ENCODE results near the gene CNTN5. TPM values are rescaled to one million over a fixed set of nuclear protein-coding genes. Genes with fewer than 3 reads are reported as not detected.

The CNTN5 gene
- total and polyA plus RNA-seq, 10 of the 15 experiments (the other 5 are each of a cell fraction or from before 2014, with no cell fraction given), result 0.01 TPM; not detected in 9

DNA sequence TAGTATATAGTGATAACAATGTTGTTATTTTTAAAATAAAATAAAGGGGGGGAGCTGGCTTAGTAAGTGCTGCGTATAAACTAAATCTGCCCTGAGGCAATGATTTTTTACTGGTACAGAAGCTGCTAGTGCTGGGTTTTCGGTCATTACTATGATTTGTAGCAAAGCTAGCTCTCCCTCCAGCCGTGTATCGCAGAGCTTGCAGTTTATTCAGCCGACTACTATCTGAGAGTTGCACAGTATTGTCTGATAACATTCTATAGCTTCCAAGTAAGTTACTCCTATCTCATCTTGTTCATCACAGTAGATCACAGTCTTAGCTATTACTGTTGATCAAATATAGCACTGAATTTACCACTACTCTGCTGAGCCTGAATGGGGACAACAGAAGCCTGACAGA lies 860.9 kb downstream of the CNTN5 start:
- Histone ChIP-seq H3K27ac (ENCODE audit: control insufficient read depth, insufficient read depth) (no peak overlapping the region), H3K9ac (ENCODE audit: control insufficient read depth, insufficient read depth, low read length) (no peak overlapping the region), H3K9me3 (replicated peaks; ENCODE audit: control insufficient read depth, insufficient read depth, low read length) (no peaks in the 10 kb centered on the region), H3K36me3 (ENCODE audit: control insufficient read depth in 2 of 2, insufficient read depth in 2 of 2, low read length in 1 of 2) (no peaks in the 10 kb centered on the region), H3K4me2 (ENCODE audit: control insufficient read depth, insufficient read depth) (no peak overlapping the region), H3K4me3 (no peak overlapping the region), H3K27me3 (replicated peaks in 1 of 2; ENCODE audit: control insufficient read depth in 2 of 2, insufficient read depth in 2 of 2, low read length in 1 of 2) (no peaks in the 10 kb centered on the region), H2AFZ (ENCODE audit: control insufficient read depth, low read depth, low read length) (no peak overlapping the region), H3K79me2 (ENCODE audit: control insufficient read depth, insufficient read depth, low read length) (no peaks in the 10 kb centered on the region), H4K20me1 (ENCODE audit: control insufficient read depth, insufficient read depth) (no peaks in the 10 kb centered on the region), H3K4me1 (ENCODE audit: control insufficient read depth, insufficient read depth, low read length) (no peaks in the 10 kb centered on the region)
- no peak for FAIRE-seq
- no peak for TF ChIP-seq SP1 (IDR thresholded peaks at IDR 0.05; ENCODE audit: low read depth, low read length)
- no peak for TF ChIP-seq SMAD5 (IDR thresholded peaks at IDR 0.05; ENCODE audit: low read depth)
- no peak for TF ChIP-seq BHLHE40 (IDR thresholded peaks at IDR 0.05; ENCODE audit: borderline replicate concordance in 1 of 2, low read depth in 2 of 2, low read length in 1 of 2)
- no peak for TF ChIP-seq MEF2A (IDR thresholded peaks at IDR 0.05; ENCODE audit: insufficient read depth, low read depth, low read length)
- no peak for TF ChIP-seq CEBPB (IDR thresholded peaks at IDR 0.05; ENCODE audit: borderline replicate concordance in 1 of 2, low read depth in 2 of 2, low read length in 2 of 2)
- ATAC-seq, result no peak
- POLR2A ChIA-PET, result no interaction called here
- no TSS peak for BruUV-seq (replicated peaks)
- SMC1A ChIA-PET (ENCODE audit: uncharacterized antibody, unreplicated experiment), result no interaction called here
- intact Hi-C loops (cut with micrococcal nuclease; ENCODE audit: unreplicated experiment), result no loop called here
- in situ Hi-C loops (cut with MboI), result no loop called here
- CTCF ChIA-PET, result no interaction called here
- 20% methylated on average over 5 of the region's 5 CpGs for WGBS (ENCODE audit: insufficient coverage, insufficient replicate concordance, low lambda C conversion rate, missing lambda C conversion rate)
- RAD21 ChIA-PET (ENCODE audit: unreplicated experiment), result no interaction called here
- DNase-seq (ENCODE audit: low read depth, low spot score), result no peak

DNA sequence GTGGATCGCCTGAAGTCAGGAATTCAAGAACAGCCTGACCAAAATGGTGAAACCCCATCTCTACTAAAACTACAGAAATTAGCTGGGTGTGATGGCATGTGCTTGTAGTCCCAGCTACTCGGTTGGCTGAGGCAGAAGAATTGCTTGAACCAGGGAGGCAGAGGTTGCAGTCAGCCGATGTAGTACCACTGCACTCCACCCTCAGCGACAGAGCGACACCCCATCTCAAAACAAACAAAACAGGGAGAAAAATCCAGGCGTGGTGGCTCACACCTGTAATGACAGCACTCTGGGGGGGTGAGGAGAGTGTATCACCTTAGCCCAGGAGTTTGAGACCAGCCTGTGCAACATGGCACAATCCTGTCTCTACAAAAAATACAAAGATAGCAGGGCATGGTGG lies 864.0 kb downstream of the CNTN5 start:
- ChIA-PET POLR2A (no interaction called here), SMC1A (ENCODE audit: uncharacterized antibody, unreplicated experiment) (interaction anchor here (1.2 kb wide), 1 partner anchor 11 kb away, joined by 3 read pairs; no protein-coding TSS in a partner anchor), RAD21 (ENCODE audit: unreplicated experiment) (no interaction called here), CTCF (interaction anchor here (1.5 kb wide), 1 partner anchor 10 kb away, joined by 3 read pairs; no protein-coding TSS in a partner anchor)
- intact Hi-C loops (cut with micrococcal nuclease; ENCODE audit: unreplicated experiment) (no loop called here), in situ Hi-C loops (cut with MboI) (no loop called here)
- ATAC-seq (no peak), DNase-seq (ENCODE audit: low read depth, low spot score) (no peak), FAIRE-seq (no peak)
- BruUV-seq (replicated peaks), result no TSS peak
- Histone ChIP-seq H3K36me3 (ENCODE audit: control insufficient read depth in 2 of 2, insufficient read depth in 2 of 2, low read length in 1 of 2) (no peaks in the 10 kb centered on the region), H3K27ac (ENCODE audit: control insufficient read depth, insufficient read depth) (no peak overlapping the region), H3K4me2 (ENCODE audit: control insufficient read depth, insufficient read depth) (no peak overlapping the region), H3K9me3 (replicated peaks; ENCODE audit: control insufficient read depth, insufficient read depth, low read length) (no peaks in the 10 kb centered on the region), H3K9ac (ENCODE audit: control insufficient read depth, insufficient read depth, low read length) (no peak overlapping the region), H3K4me1 (ENCODE audit: control insufficient read depth, insufficient read depth, low read length) (no peaks in the 10 kb centered on the region), H3K79me2 (ENCODE audit: control insufficient read depth, insufficient read depth, low read length) (no peaks in the 10 kb centered on the region), H4K20me1 (ENCODE audit: control insufficient read depth, insufficient read depth) (no peaks in the 10 kb centered on the region), H2AFZ (ENCODE audit: control insufficient read depth, low read depth, low read length) (no peak overlapping the region), H3K27me3 (replicated peaks in 1 of 2; ENCODE audit: control insufficient read depth in 2 of 2, insufficient read depth in 2 of 2, low read length in 1 of 2) (no peaks in the 10 kb centered on the region), H3K4me3 (no peak overlapping the region)
- 7% methylated on average over 6 of the region's 6 CpGs for WGBS (ENCODE audit: insufficient coverage, insufficient replicate concordance, low lambda C conversion rate, missing lambda C conversion rate)
- TF ChIP-seq, protein P1, sequence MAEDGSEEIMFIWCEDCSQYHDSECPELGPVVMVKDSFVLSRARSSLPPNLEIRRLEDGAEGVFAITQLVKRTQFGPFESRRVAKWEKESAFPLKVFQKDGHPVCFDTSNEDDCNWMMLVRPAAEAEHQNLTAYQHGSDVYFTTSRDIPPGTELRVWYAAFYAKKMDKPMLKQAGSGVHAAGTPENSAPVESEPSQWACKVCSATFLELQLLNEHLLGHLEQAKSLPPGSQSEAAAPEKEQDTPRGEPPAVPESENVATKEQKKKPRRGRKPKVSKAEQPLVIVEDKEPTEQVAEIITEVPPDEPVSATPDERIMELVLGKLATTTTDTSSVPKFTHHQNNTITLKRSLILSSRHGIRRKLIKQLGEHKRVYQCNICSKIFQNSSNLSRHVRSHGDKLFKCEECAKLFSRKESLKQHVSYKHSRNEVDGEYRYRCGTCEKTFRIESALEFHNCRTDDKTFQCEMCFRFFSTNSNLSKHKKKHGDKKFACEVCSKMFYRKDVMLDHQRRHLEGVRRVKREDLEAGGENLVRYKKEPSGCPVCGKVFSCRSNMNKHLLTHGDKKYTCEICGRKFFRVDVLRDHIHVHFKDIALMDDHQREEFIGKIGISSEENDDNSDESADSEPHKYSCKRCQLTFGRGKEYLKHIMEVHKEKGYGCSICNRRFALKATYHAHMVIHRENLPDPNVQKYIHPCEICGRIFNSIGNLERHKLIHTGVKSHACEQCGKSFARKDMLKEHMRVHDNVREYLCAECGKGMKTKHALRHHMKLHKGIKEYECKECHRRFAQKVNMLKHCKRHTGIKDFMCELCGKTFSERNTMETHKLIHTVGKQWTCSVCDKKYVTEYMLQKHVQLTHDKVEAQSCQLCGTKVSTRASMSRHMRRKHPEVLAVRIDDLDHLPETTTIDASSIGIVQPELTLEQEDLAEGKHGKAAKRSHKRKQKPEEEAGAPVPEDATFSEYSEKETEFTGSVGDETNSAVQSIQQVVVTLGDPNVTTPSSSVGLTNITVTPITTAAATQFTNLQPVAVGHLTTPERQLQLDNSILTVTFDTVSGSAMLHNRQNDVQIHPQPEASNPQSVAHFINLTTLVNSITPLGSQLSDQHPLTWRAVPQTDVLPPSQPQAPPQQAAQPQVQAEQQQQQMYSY (CRISPR knock-in tag; IDR thresholded peaks at IDR 0.05), result no peak
- TF ChIP-seq YY1 (IDR thresholded peaks at IDR 0.05; ENCODE audit: low read depth, low read length) (no peak), NR2F1 (conservative IDR thresholded peaks at IDR 0.05) (no peak), FOS (IDR thresholded peaks at IDR 0.05; ENCODE audit: borderline replicate concordance, extremely low read depth, insufficient read length) (no peak), BHLHE40 (IDR thresholded peaks at IDR 0.05; ENCODE audit: borderline replicate concordance in 1 of 2, low read depth in 2 of 2, low read length in 1 of 2) (no peak), HDAC2 (IDR thresholded peaks at IDR 0.05) (no peak), HDGF (IDR thresholded peaks at IDR 0.05) (no peak), NBN (IDR thresholded peaks at IDR 0.05) (no peak)
